HepG2 (cell line): Measurements from ENCODE around the gene PLEKHM2. TPM values are rescaled to one million over a fixed set of nuclear protein-coding genes. Genes with fewer than 3 reads are reported as not detected.

Experiments used
- BCL6 ChIP-seq: IDR thresholded peaks from 2 replicates; pipeline ENCODE4 v1.6.1; 2016; ENCODE audit warnings: missing genetic modification reagents, missing compliant biosample characterization
- PATZ1 ChIP-seq: sonication (generic); formaldehyde crosslinking; IDR thresholded peaks from 2 replicates; pipeline ENCODE4 v1.4.0; 2020; ENCODE audit warnings: missing genetic modification reagents
- ZBTB37 ChIP-seq: sonication (generic); formaldehyde crosslinking; IDR thresholded peaks from 2 replicates; pipeline ENCODE4 v1.4.0; 2020; ENCODE audit warnings: mild to moderate bottlenecking, missing genetic modification reagents
- ZFP90 ChIP-seq: sonication (generic); formaldehyde crosslinking; IDR thresholded peaks from 2 replicates; pipeline ENCODE4 v1.8.0; 2022; ENCODE audit warnings: missing genetic modification reagents, mild to moderate bottlenecking, inconsistent platforms, borderline replicate concordance
- ZNF407 ChIP-seq: sonication (generic); formaldehyde crosslinking; IDR thresholded peaks from one replicate; pipeline ENCODE4 v1.5.1; 2020; ENCODE audit warnings: mild to moderate bottlenecking, missing genetic modification reagents; ENCODE audit errors: not compliant biosample characterization
- polyA plus RNA-seq, 8 experiments: library from polyadenylated mRNA; depleted of rRNA in 3 of 8; stranded (reverse) in 7 of 8; unstranded in 1 of 8; fragments of >200 nt; fragmentation: Illumina TruSeq in 4 of 8; extraction: Trizol in 4 of 8; gene quantifications; 2 replicates each; pipeline versions ENCODE4 v1.2.1 to v1.2.3, GENCODE V29; 2011 to 2016; ENCODE audit warnings: low read depth in 4 of 8, missing spikeins in 1 of 8, mixed read lengths in 1 of 8; ENCODE audit not compliant: insufficient read depth in 1 of 8
- total RNA-seq, 5 experiments: library from RNA; depleted of rRNA; stranded (reverse); fragments of >200 nt; fragmentation: Illumina TruSeq; extraction: Trizol; gene quantifications; 2 replicates each; pipeline ENCODE4 v1.2.3, GENCODE V29; 2016; ENCODE audit warnings: low read depth in 1 of 5

PLEKHM2 gene
- total and polyA plus RNA-seq, 2 of the 13 experiments (the other 11 are each of a cell fraction or from before 2014, with no cell fraction given): 16.5 to 27.3 TPM

- TF ChIP-seq ZNF407 (CRISPR knock-in tag): no peak
- no peak for TF ChIP-seq ZFP90 (CRISPR knock-in tag)
- TF ChIP-seq PATZ1 (CRISPR knock-in tag): peak; percentile 69
- TF ChIP-seq BCL6 (CRISPR knock-in tag): no peak
- TF ChIP-seq ZBTB37 (CRISPR knock-in tag): no peak
Measured at GRCh38 chr1:15757575-15758342, 73.6 kb downstream of the PLEKHM2 start (continued).
